ENCODE data around the gene RIPK3.

GRCh38 chr14:24377657-24378056, 37.9 kb upstream of the RIPK3 start:
- TF ChIP-seq YY1 (IDR thresholded peaks at IDR 0.05; ENCODE audit: low read depth) (no peak), FOXM1 (IDR thresholded peaks at IDR 0.05; ENCODE audit: low read depth) (no peak), ZBTB33 (IDR thresholded peaks at IDR 0.05; ENCODE audit: borderline replicate concordance, low read depth) (no peak), SMC3 (IDR thresholded peaks at IDR 0.05; ENCODE audit: low read depth, low read length) (no peak), RAD21 (IDR thresholded peaks at IDR 0.05; ENCODE audit: low read length) (no peak), CTCF (IDR thresholded peaks at IDR 0.05) (no peak), EZH2phosphoT487 (IDR thresholded peaks at IDR 0.05; ENCODE audit: borderline replicate concordance, low read depth) (no peak)

Data from SK-N-SH (cell line).